GM18517 (cell line): ENCODE results near the gene COA3.

Experiments
- ATAC-seq: cut with Tn5 transposase; IDR thresholded peaks from one replicate; pipeline ENCODE4 v1.9.1; 2021; ENCODE audit warnings: mild to moderate bottlenecking, moderate library complexity; ENCODE audit not compliant: unreplicated experiment

The COA3 gene

DNA sequence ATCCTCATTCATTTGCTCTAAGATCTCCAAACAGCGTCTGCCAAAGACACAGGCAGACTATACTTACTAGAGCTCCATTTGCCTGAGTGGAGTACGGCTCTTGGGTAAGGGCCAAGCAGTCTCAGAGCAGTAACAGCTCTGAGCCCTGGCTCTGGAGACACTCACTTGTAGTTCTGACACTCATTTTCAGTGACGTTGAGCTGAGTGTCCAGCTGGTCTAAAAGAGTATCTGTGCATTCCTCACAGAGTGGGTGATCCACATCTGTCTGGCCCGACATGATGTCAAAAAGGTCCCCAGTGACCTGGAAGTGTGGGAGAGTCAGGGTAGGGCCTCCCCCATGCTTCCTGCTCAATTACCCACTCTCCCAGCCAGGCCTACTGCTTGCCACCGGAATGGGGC, 19.9 kb upstream of the COA3 start:
- ATAC-seq = no peak

DNA sequence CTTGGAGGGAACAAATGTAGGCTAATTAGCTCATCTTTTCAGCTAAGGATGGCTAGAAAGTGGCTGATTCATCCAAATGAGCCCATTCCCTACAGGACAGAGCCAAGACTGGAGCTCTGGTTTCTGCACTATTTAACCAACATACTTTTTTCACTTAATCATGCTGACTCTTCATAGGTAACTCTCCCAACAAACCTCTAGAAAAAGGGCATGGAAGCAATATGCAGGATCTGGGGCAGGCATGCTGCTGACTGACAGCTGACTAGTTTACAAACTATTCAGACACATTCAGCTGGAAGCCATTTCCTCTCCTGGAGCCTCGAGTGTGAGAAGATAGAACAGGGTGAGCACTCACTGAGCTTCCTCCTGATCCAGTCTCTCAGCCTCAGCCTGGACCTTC, 19.4 kb upstream of the COA3 start:
- no peak for ATAC-seq

- no peak for ATAC-seq
Measured at GRCh38 chr17:42814633-42815399, 16.3 kb upstream of the COA3 start.

DNA sequence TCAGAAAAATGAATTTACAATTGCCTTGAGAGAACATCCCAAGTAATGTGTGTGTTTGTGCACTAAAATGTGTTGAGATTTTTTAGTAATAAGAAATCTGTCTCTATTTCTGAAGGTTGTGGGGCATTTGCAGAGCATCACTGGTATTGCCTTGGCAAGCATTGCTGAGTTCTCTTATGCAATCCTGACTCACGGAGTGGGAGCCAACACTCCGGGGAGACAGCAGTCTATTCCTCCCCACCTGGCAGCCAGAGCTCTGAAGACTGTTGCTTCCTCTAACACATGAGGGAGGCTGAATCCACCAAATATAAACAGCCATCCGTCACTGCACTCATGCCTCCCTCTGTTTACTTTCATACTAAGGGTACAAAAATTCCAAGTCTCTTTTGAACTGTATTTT, 10.7 kb upstream of the COA3 start:
- ATAC-seq = no peak

DNA sequence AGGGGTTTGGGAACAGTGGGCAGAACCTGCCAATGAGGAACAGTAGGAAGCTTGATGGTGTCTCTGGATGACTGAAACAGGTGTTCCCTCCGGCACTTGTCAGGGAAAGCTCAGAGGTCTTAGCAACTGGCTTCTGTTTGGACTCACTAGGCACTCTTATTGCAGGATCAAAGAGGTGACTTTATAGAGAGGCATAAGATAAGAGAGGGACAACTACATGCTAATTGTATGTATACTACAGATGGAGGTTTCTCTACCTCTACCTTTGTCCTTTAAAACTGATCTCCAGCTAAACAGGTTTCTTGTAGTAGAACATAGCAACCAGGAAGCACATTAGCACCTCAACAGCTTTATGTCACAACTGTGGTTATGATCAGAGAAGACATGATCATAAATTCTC, 7.7 kb upstream of the COA3 start:
- ATAC-seq = no peak

DNA sequence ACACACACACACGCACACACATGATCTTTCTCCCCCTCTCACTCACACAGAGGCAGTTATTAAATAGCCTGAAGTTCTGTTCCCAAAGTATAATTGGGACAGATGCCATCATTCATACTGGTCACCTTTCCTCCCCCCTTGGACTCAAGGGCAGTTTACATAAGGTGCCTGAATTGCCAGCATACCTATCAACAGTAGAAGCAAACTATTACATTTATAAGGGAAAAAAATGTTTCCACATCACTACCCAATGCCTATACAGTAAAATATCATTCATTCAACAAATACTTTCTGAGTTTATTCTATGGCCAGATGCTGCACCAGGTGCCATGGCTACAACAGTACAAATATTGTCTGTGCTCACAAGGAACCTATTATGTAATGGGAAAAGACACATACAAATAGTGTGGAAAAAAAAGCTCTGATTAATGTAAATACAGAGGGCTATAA, 6.4 kb upstream of the COA3 start:
- ATAC-seq = no peak

DNA sequence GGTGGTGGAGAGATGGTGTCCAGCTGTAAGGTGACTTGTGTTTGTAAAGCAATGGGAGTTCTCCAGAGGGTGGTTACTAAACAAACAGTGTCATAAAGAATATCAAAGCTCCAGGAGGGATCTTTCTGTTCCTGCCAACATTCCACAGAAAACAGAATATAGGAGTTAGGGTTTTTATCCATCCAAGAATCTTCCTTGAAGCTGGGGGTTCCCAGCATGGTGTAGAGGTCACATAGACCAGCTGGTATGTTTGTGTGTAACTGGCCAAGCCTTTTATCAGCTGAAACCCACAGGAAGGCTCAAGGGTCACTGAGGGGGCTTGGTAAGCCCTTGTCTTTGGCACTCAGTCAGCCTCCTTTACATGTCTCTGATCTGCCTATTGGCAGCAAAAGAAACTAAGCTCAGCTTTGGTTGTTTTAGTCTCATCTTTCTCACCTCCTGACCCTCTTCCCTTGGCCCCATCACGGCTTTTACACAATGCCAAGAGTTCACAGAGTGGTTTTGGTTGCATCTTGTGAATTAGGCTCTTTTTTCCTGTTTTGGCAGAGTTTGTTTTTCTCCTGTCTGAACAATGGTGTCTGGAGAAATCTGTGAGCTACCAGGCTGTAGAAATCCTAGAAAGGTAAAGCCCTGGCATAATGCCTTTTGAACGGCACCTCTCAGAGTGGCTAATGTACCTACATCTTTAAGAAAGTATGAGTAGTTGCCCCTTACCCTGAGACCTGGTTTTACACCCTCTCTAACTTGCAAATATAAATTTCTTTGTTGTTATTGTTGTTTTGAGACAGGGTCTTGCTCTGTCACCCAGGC, 4.8 kb upstream of the COA3 start:
- no peak for ATAC-seq

- ATAC-seq = no peak
Measured at GRCh38 chr17:42798011-42798382, 507 bp downstream of the COA3 start.

GRCh38 chr17:42797067-42798007, 1.2 kb downstream of the COA3 start:
- ATAC-seq = no peak

DNA sequence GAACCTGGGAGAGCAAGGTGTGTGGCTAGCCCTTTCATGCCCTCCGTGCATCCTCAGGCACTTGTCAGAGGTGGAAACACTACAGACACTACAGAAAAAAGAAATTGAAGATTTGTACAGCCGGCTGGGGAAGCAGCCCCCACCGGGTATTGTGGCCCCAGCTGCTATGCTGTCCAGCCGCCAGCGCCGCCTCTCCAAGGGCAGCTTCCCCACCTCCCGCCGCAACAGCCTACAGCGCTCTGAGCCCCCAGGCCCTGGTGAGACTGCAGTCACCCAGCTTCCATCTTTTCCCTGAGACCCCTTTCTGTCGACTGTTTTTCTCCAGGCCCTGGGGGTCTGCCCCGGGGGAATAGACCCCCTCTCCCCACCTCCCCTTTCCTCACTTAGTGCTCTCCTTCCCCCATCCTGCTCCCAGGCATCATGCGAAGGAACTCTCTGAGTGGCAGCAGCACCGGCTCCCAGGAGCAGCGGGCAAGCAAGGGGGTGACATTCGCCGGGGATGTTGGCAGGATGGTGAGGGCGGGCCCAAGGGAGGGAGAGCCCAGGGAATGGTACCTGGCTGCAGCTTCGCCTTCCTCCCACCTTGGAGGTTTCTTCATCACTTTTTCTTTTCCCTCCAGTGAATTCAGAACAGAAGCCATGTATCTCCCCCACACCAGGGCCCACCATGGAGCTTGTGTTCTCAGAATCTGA, 2.3 kb downstream of the COA3 start:
- ATAC-seq = no peak

GRCh38 chr17:42795465-42795864, 3.0 kb downstream of the COA3 start:
- ATAC-seq = no peak

GRCh38 chr17:42795061-42795460, 3.4 kb downstream of the COA3 start:
- ATAC-seq = no peak

DNA sequence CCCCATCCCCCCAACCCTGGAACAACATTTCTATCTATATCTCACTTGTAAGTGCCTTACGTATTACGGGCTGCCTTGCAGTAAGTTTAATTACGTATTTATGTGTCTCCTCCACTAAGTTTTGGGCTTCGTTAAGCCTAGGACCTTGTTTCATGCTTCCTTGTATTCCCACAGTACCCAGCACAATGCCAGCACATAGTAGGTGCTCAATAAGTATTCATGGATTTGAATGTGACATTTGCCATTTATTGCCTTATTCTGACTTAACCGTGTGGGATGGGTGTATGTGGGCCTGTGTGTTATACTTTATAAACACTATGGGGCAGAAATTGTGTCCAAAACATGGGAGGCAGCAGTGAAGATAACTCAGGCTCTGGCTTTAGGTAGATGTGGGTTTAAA, 6.0 kb downstream of the COA3 start:
- ATAC-seq = no peak

- no peak for ATAC-seq
Measured at GRCh38 chr17:42791948-42792347, 6.6 kb downstream of the COA3 start.

DNA sequence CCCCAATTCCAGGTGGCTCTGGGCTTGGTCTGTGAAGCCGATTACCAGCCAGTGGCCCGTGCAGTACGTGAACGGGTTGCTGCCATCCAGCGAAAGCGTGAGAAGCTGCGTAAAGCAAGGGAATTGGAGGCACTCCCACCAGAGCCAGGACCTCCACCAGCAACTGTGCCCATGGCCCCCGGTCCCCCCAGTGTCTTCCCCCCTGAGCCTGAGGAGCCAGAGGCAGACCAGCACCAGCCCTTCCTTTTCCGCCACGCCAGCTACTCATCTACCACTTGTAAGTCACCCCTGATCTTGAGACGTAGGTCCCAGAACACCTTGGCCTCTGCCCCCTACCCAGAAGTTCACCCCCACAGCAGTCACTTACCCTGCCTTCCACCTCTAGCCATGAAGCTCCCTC, 11.2 kb downstream of the COA3 start:
- no peak for ATAC-seq

GRCh38 chr17:42784811-42785592, 13.5 kb downstream of the COA3 start:
- ATAC-seq = no peak

- ATAC-seq = no peak
Measured at GRCh38 chr17:42784409-42784808, 14.1 kb downstream of the COA3 start.

DNA sequence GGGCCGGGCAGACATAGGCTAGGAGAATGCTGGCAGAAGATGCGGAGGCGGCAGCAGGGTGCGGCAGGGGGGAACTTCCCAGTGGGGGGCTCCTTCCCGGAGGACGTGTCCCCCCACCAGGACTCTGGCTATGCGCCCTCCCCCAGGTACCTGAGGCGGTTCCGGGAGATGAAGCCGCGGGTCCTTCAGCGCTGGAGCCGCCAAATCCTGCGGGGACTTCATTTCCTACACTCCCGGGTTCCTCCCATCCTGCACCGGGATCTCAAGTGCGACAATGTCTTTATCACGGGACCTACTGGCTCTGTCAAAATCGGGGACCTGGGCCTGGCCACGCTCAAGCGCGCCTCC, 14.7 kb downstream of the COA3 start:
- no peak for ATAC-seq

DNA sequence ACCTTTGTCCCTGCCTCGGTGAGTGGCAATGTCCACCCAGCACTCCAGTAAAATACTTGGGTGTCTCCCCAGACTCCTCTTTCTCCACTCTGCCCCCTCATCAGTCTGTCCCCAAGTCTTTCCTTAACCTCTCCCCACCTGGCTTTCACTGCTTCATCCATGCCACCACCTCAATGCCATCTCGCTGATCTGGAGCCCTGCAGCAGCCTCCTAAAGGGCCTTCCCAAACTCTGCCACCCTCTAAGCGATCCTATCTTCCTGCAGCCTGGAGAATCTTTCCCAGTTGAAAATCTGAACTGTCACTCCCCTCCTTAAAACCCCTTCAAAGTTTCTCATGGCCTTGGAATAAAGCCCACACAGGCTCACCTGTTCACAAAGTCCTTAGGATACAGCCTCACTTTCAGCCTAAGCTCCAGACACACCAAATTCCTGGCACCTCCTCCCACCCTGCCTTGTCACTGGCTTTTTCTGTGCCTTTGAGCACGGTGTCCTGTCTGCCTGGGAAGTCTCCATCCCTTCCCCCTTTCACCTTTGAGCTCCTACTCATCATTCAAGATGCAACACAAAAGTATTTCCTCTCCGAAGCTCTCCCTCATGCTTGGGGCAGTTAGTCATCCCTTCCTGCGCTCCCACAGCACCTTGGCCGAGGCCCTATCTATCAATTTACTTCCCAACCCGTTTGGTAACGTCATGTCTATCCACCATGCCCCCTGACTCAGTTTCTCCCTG, 15.3 kb downstream of the COA3 start:
- ATAC-seq = no peak
